ENCODE data around the gene NEK8.

The NEK8 gene

GRCh38 chr17:28728364-28729200 is at the start of gene NEK8:
NEK8 (plus strand) TSS chr17:28728788; CDS start chr17:28728814, 26 bp downstream.
- peak; percentile 94 for DNase-seq

- DNase-seq, result no peak
These were observed 45.9 kb upstream of the NEK8 start for GRCh38 chr17:28682655-28683054.

GRCh38 chr17:28684963-28685362 is 43.6 kb upstream of the NEK8 start:
- DNase-seq, result no peak

GRCh38 chr17:28685366-28685765 is 43.2 kb upstream of the NEK8 start:
- no peak for DNase-seq

- DNase-seq, result no peak
These were observed 42.3 kb upstream of the NEK8 start for GRCh38 chr17:28686296-28686695.

GRCh38 chr17:28688481-28688880 is 40.1 kb upstream of the NEK8 start:
- no peak for DNase-seq

- DNase-seq, result no peak
These were observed 39.6 kb upstream of the NEK8 start for GRCh38 chr17:28689011-28689410.

GRCh38 chr17:28693869-28694268 is 34.7 kb upstream of the NEK8 start:
- DNase-seq, result no peak

GRCh38 chr17:28698253-28698941 is 30.2 kb upstream of the NEK8 start:
- no peak for DNase-seq

- DNase-seq, result no peak
These were observed 28.3 kb upstream of the NEK8 start for GRCh38 chr17:28700278-28700677.

- no peak for DNase-seq
These were observed 27.6 kb upstream of the NEK8 start for GRCh38 chr17:28700830-28701492.

- DNase-seq, result no peak
These were observed 26.4 kb upstream of the NEK8 start for GRCh38 chr17:28702026-28702751.

- DNase-seq, result no peak
These were observed 25.8 kb upstream of the NEK8 start for GRCh38 chr17:28702752-28703150.

- no peak for DNase-seq
These were observed 24.9 kb upstream of the NEK8 start for GRCh38 chr17:28703552-28704218.

GRCh38 chr17:28704219-28704858 is 24.2 kb upstream of the NEK8 start:
- no peak for DNase-seq

GRCh38 chr17:28705074-28705659 is 23.4 kb upstream of the NEK8 start:
- no peak for DNase-seq

- DNase-seq, result no peak
These were observed 22.8 kb upstream of the NEK8 start for GRCh38 chr17:28705728-28706334.

- no peak for DNase-seq
These were observed 21.9 kb upstream of the NEK8 start for GRCh38 chr17:28706471-28707338.

- DNase-seq, result no peak
These were observed 21.3 kb upstream of the NEK8 start for GRCh38 chr17:28707339-28707720.
